H1 (cell line): ENCODE results near the gene MED10. TPM values are rescaled to one million over a fixed set of nuclear protein-coding genes. Genes with fewer than 3 reads are reported as not detected.
A peak's percentile ranks its signal among the peaks of the same experiment; 100 is the strongest.

Experiments
- CTCF ChIA-PET: fragments of 300-600 bp; sonication (Branson Sonifier 250); formaldehyde crosslinking; loops from one replicate; lab custom pipeline; 2021; ENCODE audit not compliant: partially characterized antibody; lab: Charles Lee
- POLR2A ChIA-PET: fragments of 300-600 bp; sonication (Branson Sonifier 250); formaldehyde crosslinking; loops from one replicate; lab custom pipeline; 2021; ENCODE audit warnings: inconsistent platforms; ENCODE audit not compliant: partially characterized antibody; lab: Charles Lee
- DNase-seq, 2 experiments: peaks; one replicate each; pipeline versions ENCODE4 v3.0.0 to v3.0.0-alpha.2; 2010 to 2022; ENCODE audit warnings: low spot score in 2 of 2, low read depth in 1 of 2, mixed read lengths in 1 of 2
- FAIRE-seq: peaks from 2 replicates; lab custom pipeline; 2011; peaks lifted over from hg19 to GRCh38; lab: Jason Lieb, UNC
- H2AFZ ChIP-seq: 2 replicates; pipeline ENCODE4 v1.8.1; 2012; ENCODE audit warnings: low read length, inconsistent platforms
- H2AK5ac ChIP-seq: 2 replicates; pipeline ENCODE4 v1.6.1; 2013; ENCODE audit warnings: low read depth, low read length
- H2BK120ac ChIP-seq: replicated peaks from 2 replicates; pipeline ENCODE3; 2013; ENCODE audit warnings: low read depth, low read length, inconsistent platforms
- H2BK12ac ChIP-seq: 2 replicates; pipeline ENCODE4 v1.6.1; 2013; ENCODE audit warnings: low read depth, low read length
- H2BK15ac ChIP-seq: 2 replicates; pipeline ENCODE4 v1.6.1; 2013; ENCODE audit warnings: low read length
- H2BK20ac ChIP-seq: 2 replicates; pipeline ENCODE4 v1.6.1; 2013; ENCODE audit warnings: low read length
- H2BK5ac ChIP-seq: 2 replicates; pipeline ENCODE4 v1.6.1; 2013; ENCODE audit warnings: low read depth, low read length
- H3K14ac ChIP-seq: 2 replicates; pipeline ENCODE4 v1.6.1; 2013; ENCODE audit warnings: inconsistent platforms; ENCODE audit not compliant: insufficient read length
- H3K18ac ChIP-seq: 2 replicates; pipeline ENCODE4 v1.6.1; 2013; ENCODE audit warnings: low read length; ENCODE audit errors: extremely low read depth
- H3K23ac ChIP-seq: 2 replicates; pipeline ENCODE4 v1.6.1; 2013; ENCODE audit warnings: inconsistent platforms; ENCODE audit not compliant: insufficient read length
- H3K23me2 ChIP-seq: 2 replicates; pipeline ENCODE4 v1.6.1; 2013; ENCODE audit warnings: low read depth, low read length
- H3K27ac ChIP-seq: 2 replicates; pipeline ENCODE4 v1.6.1; 2011; ENCODE audit warnings: low read depth, low read length, inconsistent platforms
- H3K27me3 ChIP-seq, 4 experiments: replicated peaks in 1 of 4; 1 replicate in 1 of 4; 2 replicates in 3 of 4; pipeline versions ENCODE4 v1.6.1 to v1.8.1; 2011 to 2013; ENCODE audit warnings: low read length in 3 of 4, mild to moderate bottlenecking in 3 of 4, inconsistent platforms in 2 of 4, mixed read lengths in 2 of 4, moderate library complexity in 1 of 4; ENCODE audit not compliant: control insufficient read depth in 3 of 4, insufficient read depth in 3 of 4; ENCODE audit errors: extremely low read depth in 1 of 4
- H3K36me3 ChIP-seq, 4 experiments: 2 replicates each; pipeline versions ENCODE4 v1.6.1 to v1.8.1; 2011 to 2013; ENCODE audit warnings: mild to moderate bottlenecking in 4 of 4, low read length in 3 of 4, moderate library complexity in 2 of 4, control low read depth in 1 of 4, inconsistent platforms in 1 of 4; ENCODE audit not compliant: insufficient read depth in 4 of 4, control insufficient read depth in 2 of 4
- H3K4ac ChIP-seq: replicated peaks from 2 replicates; pipeline ENCODE3; 2013; ENCODE audit warnings: low read length, low read depth, mixed read lengths, inconsistent platforms; ENCODE audit not compliant: insufficient read length
- H3K4me1 ChIP-seq, 4 experiments: replicated peaks in 1 of 4; 1 replicate in 1 of 4; 2 replicates in 3 of 4; pipeline versions ENCODE4 v1.6.1 to v1.8.1; 2011 to 2013; ENCODE audit warnings: low read length in 3 of 4, inconsistent platforms in 2 of 4, mixed read lengths in 1 of 4; ENCODE audit not compliant: insufficient read depth in 4 of 4, control insufficient read depth in 3 of 4
- H3K4me2 ChIP-seq, 2 experiments: 2 replicates each; pipeline versions ENCODE4 v1.6.1 to v1.8.1; 2011 to 2013; ENCODE audit warnings: low read depth in 2 of 2, low read length in 2 of 2, control low read depth in 1 of 2, inconsistent platforms in 1 of 2, mild to moderate bottlenecking in 1 of 2; ENCODE audit not compliant: insufficient read depth in 1 of 2
- H3K4me3 ChIP-seq, 4 experiments: fragments of 200-600, 300-600 bp in 1 of 4; sonication (generic), shearing (Covaris generic), sonication (Bioruptor Twin) in 1 of 4; 2 replicates each; pipeline versions ENCODE4 v1.5.1 to v1.8.1; 2011 to 2016; ENCODE audit warnings: low read length in 4 of 4, low read depth in 3 of 4, control low read depth in 2 of 4, inconsistent platforms in 2 of 4, mild to moderate bottlenecking in 2 of 4, mixed read lengths in 1 of 4, moderate library complexity in 1 of 4; ENCODE audit not compliant: insufficient read depth in 2 of 4; ENCODE audit errors: extremely low read depth in 1 of 4
- H3K56ac ChIP-seq: replicated peaks from 2 replicates; pipeline ENCODE3; 2013; ENCODE audit warnings: low read depth, mild to moderate bottlenecking, mixed read lengths, low read length, inconsistent platforms; ENCODE audit not compliant: insufficient read length
- H3K79me1 ChIP-seq: 2 replicates; pipeline ENCODE4 v1.6.1; 2013; ENCODE audit warnings: low read depth, low read length, control low read depth
- H3K79me2 ChIP-seq, 2 experiments: 2 replicates each; pipeline versions ENCODE4 v1.6.1 to v1.8.1; 2012 to 2013; ENCODE audit warnings: low read length in 2 of 2, mild to moderate bottlenecking in 2 of 2, inconsistent platforms in 1 of 2; ENCODE audit not compliant: insufficient read depth in 2 of 2, control insufficient read depth in 1 of 2
- H3K9ac ChIP-seq, 4 experiments: replicated peaks in 1 of 4; 1 replicate in 1 of 4; 2 replicates in 3 of 4; pipeline versions ENCODE4 v1.6.1 to v1.8.1; 2011 to 2013; ENCODE audit warnings: low read depth in 3 of 4, low read length in 3 of 4, control low read depth in 2 of 4, mild to moderate bottlenecking in 2 of 4, moderate library complexity in 2 of 4, inconsistent platforms in 1 of 4; ENCODE audit errors: extremely low read depth in 1 of 4
- H3K9me3 ChIP-seq, 2 experiments: 2 replicates each; pipeline versions ENCODE4 v1.6.1 to v1.8.1; 2012 to 2013; ENCODE audit warnings: mild to moderate bottlenecking in 2 of 2, moderate library complexity in 2 of 2, control low read depth in 1 of 2, inconsistent platforms in 1 of 2, low read depth in 1 of 2, low read length in 1 of 2, mixed read lengths in 1 of 2; ENCODE audit not compliant: insufficient read depth in 2 of 2
- H4K20me1 ChIP-seq, 2 experiments: replicated peaks in 1 of 2; 2 replicates each; pipeline versions ENCODE3 to v1.8.1; 2011 to 2013; ENCODE audit warnings: inconsistent platforms in 2 of 2, low read length in 2 of 2, mild to moderate bottlenecking in 1 of 2; ENCODE audit not compliant: insufficient read depth in 2 of 2, control insufficient read depth in 1 of 2
- H4K5ac ChIP-seq: 2 replicates; pipeline ENCODE4 v1.6.1; 2013; ENCODE audit warnings: low read length, low read depth, mixed read lengths, inconsistent platforms; ENCODE audit not compliant: insufficient read length
- H4K8ac ChIP-seq: 2 replicates; pipeline ENCODE4 v1.8.0; 2013; ENCODE audit warnings: mild to moderate bottlenecking, moderate library complexity, low read length, inconsistent platforms; ENCODE audit not compliant: insufficient read depth; ENCODE audit errors: extremely low read depth
- H4K91ac ChIP-seq: replicated peaks from 2 replicates; pipeline ENCODE3; 2013; ENCODE audit warnings: low read length, mixed read lengths, inconsistent platforms; ENCODE audit not compliant: insufficient read length
- CBX8 ChIP-seq: fragments of 300-800, 300-1000 bp; sonication (generic); IDR thresholded peaks from 2 replicates; pipeline ENCODE4 v1.7.1; 2016; ENCODE audit warnings: low read depth, low read length, borderline replicate concordance
- RNF2 ChIP-seq: fragments of 200-900, 300-1000 bp; sonication (generic); IDR thresholded peaks from 2 replicates; pipeline ENCODE4 v1.7.1; 2016; ENCODE audit warnings: borderline replicate concordance, low read depth, mild to moderate bottlenecking, antibody characterized with exemption, low read length; ENCODE audit not compliant: poor library complexity, severe bottlenecking; ENCODE audit errors: missing control alignments
- SRF ChIP-seq: IDR thresholded peaks from 2 replicates; pipeline ENCODE4 v1.6.1; 2011; ENCODE audit warnings: mild to moderate bottlenecking, low read depth, low read length, moderate library complexity
- TCF12 ChIP-seq: IDR thresholded peaks from 2 replicates; pipeline ENCODE4 v1.6.1; 2011; ENCODE audit warnings: low read depth, mild to moderate bottlenecking, low read length
- WGBS, 2 experiments: shearing (Covaris generic) in 1 of 2; methylation state at CpG; one replicate each; pipeline versions ENCODE4 v1.1.6 to v1.1.7; 2013 to 2015; ENCODE audit warnings: low lambda C conversion rate in 2 of 2, mixed read lengths in 2 of 2, inconsistent platforms in 1 of 2, low coverage in 1 of 2, missing lambda C conversion rate in 1 of 2; ENCODE audit not compliant: insufficient replicate concordance in 2 of 2, insufficient coverage in 1 of 2, insufficient read length in 1 of 2; ENCODE audit errors: extremely low coverage in 1 of 2, missing lambda C conversion rate in 1 of 2; 5-methylcytosine and 5-hydroxymethylcytosine counted together
- polyA plus RNA-seq, 7 experiments: library from polyadenylated mRNA; depleted of rRNA in 3 of 7; stranded (reverse) in 5 of 7; unstranded in 2 of 7; fragments of >200 nt in 5 of 7; fragments of 200-250 nt in 2 of 7; gene quantifications; 1 replicate in 5 of 7; 2 replicates in 1 of 7; 4 replicates in 1 of 7; pipeline versions ENCODE4 v1.2.1 to v1.2.3, GENCODE V29; 2011 to 2013; ENCODE audit warnings: missing spikeins in 2 of 7, mixed read lengths in 2 of 7
- total RNA-seq: library from RNA; stranded (reverse); fragmentation: NEBNext Ultra II Directional; extraction: Animal tissue kit (Norgen Biotek cat#: 25700); gene quantifications from 2 replicates; pipeline ENCODE4 v1.2.1, GENCODE V29; 2021

The MED10 gene
- total and polyA plus RNA-seq, 2 of the 8 experiments (the other 6 are each of a cell fraction or from before 2014, with no cell fraction given): 20.1 to 23.2 TPM

GRCh38 chr5:6359555-6360322, 18.6 kb downstream of the MED10 start:
- Histone ChIP-seq H2BK120ac (no peak overlapping the region), H3K14ac (no peak overlapping the region), H3K36me3 (no peaks in the 10 kb centered on the region), H3K9ac (no peak overlapping the region), H2BK15ac (no peak overlapping the region), H3K27me3 (no peaks in the 10 kb centered on the region), H3K79me2 (no peaks in the 10 kb centered on the region), H3K9me3 (no peaks in the 10 kb centered on the region), H4K8ac (peak overlapping the region; percentile 65; the same call in 1 of the 2 replicates), H2BK5ac (0 out of 2 replicates have a peak overlapping the region, but pooled peaks have one; percentile 53), H3K56ac (no peak overlapping the region), H3K23me2 (no peaks in the 10 kb centered on the region), H4K91ac (no peak overlapping the region), H3K27ac (no peak overlapping the region), H2AK5ac (no peak overlapping the region), H4K5ac (no peak overlapping the region), H3K4me1 (peaks cover 0 to 5% (median 1%) of the 10 kb centered on the region in 4 experiments; a peak in 1 of 7 replicates), H4K20me1 (no peaks in the 10 kb centered on the region), H2BK20ac (no peak overlapping the region), H3K23ac (no peak overlapping the region), H2BK12ac (0 out of 2 replicates have a peak overlapping the region, but pooled peaks have one; percentile 61), H2AFZ (peak overlapping the region; percentile 42; the same call in 1 of the 2 replicates), H3K4ac (no peak overlapping the region), H3K79me1 (no peaks in the 10 kb centered on the region), H3K4me2 (no peak overlapping the region), H3K18ac (no peak overlapping the region), H3K4me3 (no peak overlapping the region)
- no peak for DNase-seq
- no peak for FAIRE-seq
- no peak for TF ChIP-seq CBX8
- TF ChIP-seq SRF: no peak
- no peak for TF ChIP-seq TCF12
- no peak for TF ChIP-seq RNF2
- ChIA-PET POLR2A (interaction anchor here (0.9 to 1.3 kb wide), 3 partner anchors 11 to 19 kb away, joined by 3 to 4 read pairs (median 3); partner anchors contain the start of gene MED10), CTCF (interaction anchor here (1.0 kb wide), 1 partner anchor 9 kb away, joined by 3 read pairs; no protein-coding TSS in a partner anchor)
- 80% methylated on average over 16 of the region's 16 CpGs; no CpG with 5 or more reads in 1 of the 2 experiments for WGBS, 2 experiments
